Vagina (tissue), 2 donors: Measurements from ENCODE around the gene ARID4A. TPM values are rescaled to one million over a fixed set of nuclear protein-coding genes. Genes with fewer than 3 reads are reported as not detected.
A peak's percentile ranks its signal among the peaks of the same experiment; 100 is the strongest.
"Not testable (repeated sequence)": the region's sequence is repeated elsewhere in the genome, so short reads cannot be mapped to it uniquely, and the experiment has no call there.

ENCODE experiments used
- DNase-seq, 2 donors: peaks; one replicate each; pipeline ENCODE4 v3.0.0-alpha.2; 2017; ENCODE audit errors: extremely low spot score in 2 of 2
- H3K27ac ChIP-seq: fragments of 200-600 bp; sonication (generic); one replicate; pipeline ENCODE4 v1.5.1; 2019
- H3K27me3 ChIP-seq: fragments of 200-600 bp; sonication (generic); one replicate; pipeline ENCODE4 v1.5.1; 2019
- H3K36me3 ChIP-seq, 2 donors: fragments of 200-600 bp; sonication (generic); one replicate each; pipeline ENCODE4 v1.5.1; 2017 to 2019
- H3K4me1 ChIP-seq: fragments of 200-600 bp; sonication (generic); one replicate; pipeline ENCODE4 v1.5.1; 2019
- H3K4me3 ChIP-seq, 2 donors: fragments of 200-600 bp; sonication (generic); 1 replicate in 1 of 2; 2 replicates in 1 of 2; pipeline ENCODE4 v1.5.1; 2016 to 2019
- H3K9me3 ChIP-seq: fragments of 200-600 bp; sonication (generic); one replicate; pipeline ENCODE4 v1.5.1; 2019
- POLR2A ChIP-seq, 2 donors: fragments of 450-650 bp; IDR thresholded peaks; one replicate each; pipeline ENCODE4 v1.6.1; 2017; ENCODE audit warnings: antibody characterized with exemption in 2 of 2, mild to moderate bottlenecking in 2 of 2, moderate library complexity in 2 of 2
- POLR2AphosphoS5 ChIP-seq, 2 donors: sonication (generic); formaldehyde crosslinking; IDR thresholded peaks; one replicate each; pipeline ENCODE4 v1.9.0; 2017; ENCODE audit warnings: antibody characterized with exemption in 2 of 2, mild to moderate bottlenecking in 2 of 2, low read depth in 1 of 2; ENCODE audit not compliant: insufficient read depth in 1 of 2
- intact Hi-C: fragments of 100-400 bp; cut with DNase I; formaldehyde crosslinking; loops from one replicate; pipeline ENCODE4 v1.15.1; 2023
- total RNA-seq: library from RNA; depleted of rRNA; stranded (reverse); fragments of >200 nt; gene quantifications from one replicate; pipeline ENCODE4 v1.2.3, GENCODE V29; 2016
- TF ChIP-seq, protein P1 (sequence below), 3 experiments: fragments of 450-650 bp in 2 of 3; fragments of 200-600 bp in 1 of 3; sonication (generic) in 1 of 3; IDR thresholded peaks; one replicate each; pipeline ENCODE4 v1.5.1; 2017 to 2019; ENCODE audit warnings: antibody characterized with exemption in 3 of 3, mild to moderate bottlenecking in 2 of 3, moderate library complexity in 2 of 3

ARID4A gene, protein sequence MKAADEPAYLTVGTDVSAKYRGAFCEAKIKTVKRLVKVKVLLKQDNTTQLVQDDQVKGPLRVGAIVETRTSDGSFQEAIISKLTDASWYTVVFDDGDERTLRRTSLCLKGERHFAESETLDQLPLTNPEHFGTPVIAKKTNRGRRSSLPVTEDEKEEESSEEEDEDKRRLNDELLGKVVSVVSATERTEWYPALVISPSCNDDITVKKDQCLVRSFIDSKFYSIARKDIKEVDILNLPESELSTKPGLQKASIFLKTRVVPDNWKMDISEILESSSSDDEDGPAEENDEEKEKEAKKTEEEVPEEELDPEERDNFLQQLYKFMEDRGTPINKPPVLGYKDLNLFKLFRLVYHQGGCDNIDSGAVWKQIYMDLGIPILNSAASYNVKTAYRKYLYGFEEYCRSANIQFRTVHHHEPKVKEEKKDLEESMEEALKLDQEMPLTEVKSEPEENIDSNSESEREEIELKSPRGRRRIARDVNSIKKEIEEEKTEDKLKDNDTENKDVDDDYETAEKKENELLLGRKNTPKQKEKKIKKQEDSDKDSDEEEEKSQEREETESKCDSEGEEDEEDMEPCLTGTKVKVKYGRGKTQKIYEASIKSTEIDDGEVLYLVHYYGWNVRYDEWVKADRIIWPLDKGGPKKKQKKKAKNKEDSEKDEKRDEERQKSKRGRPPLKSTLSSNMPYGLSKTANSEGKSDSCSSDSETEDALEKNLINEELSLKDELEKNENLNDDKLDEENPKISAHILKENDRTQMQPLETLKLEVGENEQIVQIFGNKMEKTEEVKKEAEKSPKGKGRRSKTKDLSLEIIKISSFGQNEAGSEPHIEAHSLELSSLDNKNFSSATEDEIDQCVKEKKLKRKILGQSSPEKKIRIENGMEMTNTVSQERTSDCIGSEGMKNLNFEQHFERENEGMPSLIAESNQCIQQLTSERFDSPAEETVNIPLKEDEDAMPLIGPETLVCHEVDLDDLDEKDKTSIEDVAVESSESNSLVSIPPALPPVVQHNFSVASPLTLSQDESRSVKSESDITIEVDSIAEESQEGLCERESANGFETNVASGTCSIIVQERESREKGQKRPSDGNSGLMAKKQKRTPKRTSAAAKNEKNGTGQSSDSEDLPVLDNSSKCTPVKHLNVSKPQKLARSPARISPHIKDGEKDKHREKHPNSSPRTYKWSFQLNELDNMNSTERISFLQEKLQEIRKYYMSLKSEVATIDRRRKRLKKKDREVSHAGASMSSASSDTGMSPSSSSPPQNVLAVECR
- total RNA-seq, result 20.6 TPM

GRCh38 chr14:58298477-58299400, at the start of gene ARID4A:
TSS of gene ARID4A (plus strand) at chr14:58298555. CDS start at chr14:58299855, 1,300 bp downstream.
- no peaks in the 10 kb centered on the region for H3K9me3 ChIP-seq
- peak within 1 kb of the TSS; percentile 68 to 98 for H3K4me3 ChIP-seq
- H3K4me1 ChIP-seq, result peaks cover 57% of the 10 kb centered on the region
- H3K36me3 ChIP-seq, result peaks cover 0 to 17% of the 10 kb centered on the region in 2 donors
- TF ChIP-seq, protein P1, sequence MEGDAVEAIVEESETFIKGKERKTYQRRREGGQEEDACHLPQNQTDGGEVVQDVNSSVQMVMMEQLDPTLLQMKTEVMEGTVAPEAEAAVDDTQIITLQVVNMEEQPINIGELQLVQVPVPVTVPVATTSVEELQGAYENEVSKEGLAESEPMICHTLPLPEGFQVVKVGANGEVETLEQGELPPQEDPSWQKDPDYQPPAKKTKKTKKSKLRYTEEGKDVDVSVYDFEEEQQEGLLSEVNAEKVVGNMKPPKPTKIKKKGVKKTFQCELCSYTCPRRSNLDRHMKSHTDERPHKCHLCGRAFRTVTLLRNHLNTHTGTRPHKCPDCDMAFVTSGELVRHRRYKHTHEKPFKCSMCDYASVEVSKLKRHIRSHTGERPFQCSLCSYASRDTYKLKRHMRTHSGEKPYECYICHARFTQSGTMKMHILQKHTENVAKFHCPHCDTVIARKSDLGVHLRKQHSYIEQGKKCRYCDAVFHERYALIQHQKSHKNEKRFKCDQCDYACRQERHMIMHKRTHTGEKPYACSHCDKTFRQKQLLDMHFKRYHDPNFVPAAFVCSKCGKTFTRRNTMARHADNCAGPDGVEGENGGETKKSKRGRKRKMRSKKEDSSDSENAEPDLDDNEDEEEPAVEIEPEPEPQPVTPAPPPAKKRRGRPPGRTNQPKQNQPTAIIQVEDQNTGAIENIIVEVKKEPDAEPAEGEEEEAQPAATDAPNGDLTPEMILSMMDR (IDR thresholded peaks at IDR 0.05), result no peak
- peak; percentile 80 to 95 for TF ChIP-seq POLR2AphosphoS5 (IDR thresholded peaks at IDR 0.05; ENCODE audit: insufficient read depth in 1 of 2, low read depth in 1 of 2)
- peak in 1 of 2 donors; percentile 96 for TF ChIP-seq POLR2A (IDR thresholded peaks at IDR 0.05)
- peak in 1 of 2 donors; percentile 97 for DNase-seq
- no peaks in the 10 kb centered on the region for H3K27me3 ChIP-seq
- intact Hi-C loops, result loop anchor here (2.0 kb wide), 1 partner anchor 58 kb away; no protein-coding TSS in a partner anchor
- peak within 1 kb of the TSS; percentile 97 for H3K27ac ChIP-seq

GRCh38 chr14:58249611-58250010, 48.7 kb upstream of the ARID4A start:
- peaks cover 0 to 15% of the 10 kb centered on the region in 2 donors for H3K36me3 ChIP-seq
- no peak for DNase-seq
- TF ChIP-seq, protein P1 (IDR thresholded peaks at IDR 0.05), result no peak
- TF ChIP-seq POLR2A (IDR thresholded peaks at IDR 0.05) (no peak), POLR2AphosphoS5 (IDR thresholded peaks at IDR 0.05; ENCODE audit: insufficient read depth in 1 of 2, low read depth in 1 of 2) (no peak)
- H3K4me3 ChIP-seq, result no peak overlapping the region
- peaks cover 24% of the 10 kb centered on the region for H3K4me1 ChIP-seq
- no peak overlapping the region for H3K27ac ChIP-seq
- intact Hi-C loops, result no loop called here
- no peaks in the 10 kb centered on the region for H3K27me3 ChIP-seq
- no peaks in the 10 kb centered on the region for H3K9me3 ChIP-seq

GRCh38 chr14:58258156-58258555, 40.2 kb upstream of the ARID4A start:
- no peak overlapping the region for H3K4me3 ChIP-seq
- no peaks in the 10 kb centered on the region for H3K27me3 ChIP-seq
- intact Hi-C loops, result no loop called here
- no peak overlapping the region for H3K27ac ChIP-seq
- no peaks in the 10 kb centered on the region for H3K4me1 ChIP-seq
- DNase-seq, result no peak
- no peaks in the 10 kb centered on the region for H3K9me3 ChIP-seq
- H3K36me3 ChIP-seq, result peaks cover 0 to 78% of the 10 kb centered on the region in 2 donors
- TF ChIP-seq POLR2A (IDR thresholded peaks at IDR 0.05) (no peak), POLR2AphosphoS5 (IDR thresholded peaks at IDR 0.05; ENCODE audit: insufficient read depth in 1 of 2, low read depth in 1 of 2) (no peak)
- TF ChIP-seq, protein P1 (IDR thresholded peaks at IDR 0.05), result no peak

DNA sequence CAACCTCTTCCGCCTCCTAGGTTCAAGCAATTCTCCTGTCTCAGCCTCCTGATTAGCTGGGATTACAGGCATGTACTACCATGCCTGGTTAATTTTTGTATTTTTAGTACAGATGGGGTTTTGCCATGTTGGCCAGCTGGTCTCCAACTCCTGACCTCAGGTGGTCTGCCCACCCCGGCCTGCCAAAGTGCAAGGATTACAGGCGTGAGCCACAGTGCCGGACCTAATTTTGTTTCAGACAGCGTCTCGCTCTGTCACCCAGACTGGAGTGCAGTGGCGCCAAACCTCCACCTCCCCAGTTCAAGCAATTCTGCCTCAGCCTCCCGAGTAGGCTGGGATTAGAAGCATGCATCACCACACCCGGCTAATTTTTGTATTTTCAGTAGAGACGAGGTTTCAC, 36.4 kb upstream of the ARID4A start:
- H3K27me3 ChIP-seq, intact Hi-C loops, H3K4me3 ChIP-seq, H3K9me3 ChIP-seq, H3K27ac ChIP-seq, DNase-seq, H3K4me1 ChIP-seq: not testable (repeated sequence)
- peaks cover 0 to 77% of the 10 kb centered on the region in 2 donors for H3K36me3 ChIP-seq
